WTC11 (cell line): ENCODE data around the gene NCBP3. TPM values are rescaled to one million over a fixed set of nuclear protein-coding genes. Genes with fewer than 3 reads are reported as not detected.

Experiments
- ATAC-seq: fragments of 200-7000 bp; cut with Tn5 transposase; 2 replicates; pipeline ENCODE4 v1.10.0; 2021; ENCODE audit warnings: mild to moderate bottlenecking, moderate library complexity
- CTCF ChIA-PET: fragments of 300-600 bp; sonication (Branson Sonifier 250); formaldehyde crosslinking; loops from one replicate; lab custom pipeline; 2021; ENCODE audit warnings: antibody characterized with exemption; lab: Charles Lee
- POLR2A ChIA-PET: fragments of 350-600 bp; sonication (Branson Sonifier 250); formaldehyde crosslinking; loops from one replicate; lab custom pipeline; 2021; ENCODE audit warnings: antibody characterized with exemption; lab: Charles Lee
- DNase-seq: peaks from one replicate; pipeline ENCODE4 v3.0.0; 2021; ENCODE audit warnings: low spot score
- H3K27ac Mint-ChIP-seq: 2 replicates; pipeline ENCODE4 v1.8.0; 2021; ENCODE audit warnings: mixed read lengths
- H3K27me3 Mint-ChIP-seq: 2 replicates; pipeline ENCODE4 v1.8.0; 2021; ENCODE audit warnings: low read depth, mild to moderate bottlenecking, moderate library complexity, mixed read lengths
- H3K36me3 Mint-ChIP-seq: 2 replicates; pipeline ENCODE4 v1.8.0; 2021; ENCODE audit warnings: mixed read lengths
- H3K4me1 Mint-ChIP-seq: 2 replicates; pipeline ENCODE4 v1.8.0; 2022; ENCODE audit warnings: mixed read lengths
- H3K4me3 Mint-ChIP-seq: 2 replicates; pipeline ENCODE4 v1.8.0; 2021; ENCODE audit warnings: mild to moderate bottlenecking, moderate library complexity, mixed read lengths
- H3K9me3 Mint-ChIP-seq: 2 replicates; pipeline ENCODE4 v1.8.0; 2021; ENCODE audit warnings: mixed read lengths
- CBFB ChIP-seq: sonication (generic); formaldehyde crosslinking; IDR thresholded peaks from 2 replicates; pipeline ENCODE4 v1.8.1; 2022; ENCODE audit warnings: mild to moderate bottlenecking, low read depth, missing genetic modification reagents
- EMX1 ChIP-seq: fragments of 250-450 bp; sonication (Bioruptor Pico); IDR thresholded peaks from 2 replicates; pipeline ENCODE4 v1.8.0; 2021; ENCODE audit warnings: mild to moderate bottlenecking
- ESRRA ChIP-seq: sonication (generic); formaldehyde crosslinking; IDR thresholded peaks from 2 replicates; pipeline ENCODE4 v1.8.1; 2022; ENCODE audit warnings: mild to moderate bottlenecking, missing genetic modification reagents, borderline replicate concordance
- GABPB1 ChIP-seq: sonication (generic); formaldehyde crosslinking; IDR thresholded peaks from 2 replicates; pipeline ENCODE4 v1.8.1; 2023; ENCODE audit warnings: mild to moderate bottlenecking, missing genetic modification reagents
- HMGA2 ChIP-seq: fragments of 250-450 bp; sonication (Bioruptor Pico); IDR thresholded peaks from 2 replicates; pipeline ENCODE4 v1.4.0; 2021; ENCODE audit warnings: mild to moderate bottlenecking, moderate library complexity
- MYBL2 ChIP-seq: sonication (generic); formaldehyde crosslinking; IDR thresholded peaks from 2 replicates; pipeline ENCODE4 v1.8.1; 2023; ENCODE audit warnings: mild to moderate bottlenecking, moderate library complexity, missing genetic modification reagents
- NFE2L1 ChIP-seq: sonication (generic); formaldehyde crosslinking; IDR thresholded peaks from 2 replicates; pipeline ENCODE4 v1.8.1; 2023; ENCODE audit warnings: missing genetic modification reagents
- NR3C1 ChIP-seq: sonication (generic); formaldehyde crosslinking; conservative IDR thresholded peaks from 2 replicates; pipeline ENCODE4 v1.8.1; 2023; ENCODE audit warnings: low read depth, mild to moderate bottlenecking, missing genetic modification reagents
- SOX15 ChIP-seq: fragments of 250-450 bp; sonication (Bioruptor Pico); IDR thresholded peaks from 2 replicates; pipeline ENCODE4 v1.9.0; 2021; ENCODE audit warnings: mild to moderate bottlenecking
- ZNF121 ChIP-seq: sonication (generic); formaldehyde crosslinking; IDR thresholded peaks from 2 replicates; pipeline ENCODE4 v1.8.0; 2023; ENCODE audit warnings: missing genetic modification reagents
- total RNA-seq: library from RNA; stranded (reverse); gene quantifications from 3 replicates; pipeline ENCODE4 v1.2.3, GENCODE V29; 2021
- TF ChIP-seq, protein P1 (sequence below): fragments of 250-450 bp; sonication (Bioruptor Pico); IDR thresholded peaks from 2 replicates; pipeline ENCODE4 v1.9.0; 2021; ENCODE audit warnings: mild to moderate bottlenecking, borderline replicate concordance
- TF ChIP-seq, protein P2 (sequence below): fragments of 250-450 bp; sonication (Bioruptor Pico); IDR thresholded peaks from 2 replicates; pipeline ENCODE4 v1.9.0; 2021; ENCODE audit warnings: moderate library complexity, mild to moderate bottlenecking, inconsistent platforms, borderline replicate concordance
- TF ChIP-seq, protein P3 (sequence below): sonication (generic); formaldehyde crosslinking; IDR thresholded peaks from 2 replicates; pipeline ENCODE4 v1.8.0; 2023; ENCODE audit warnings: missing genetic modification reagents
- TF ChIP-seq, protein P4 (sequence below): sonication (generic); formaldehyde crosslinking; IDR thresholded peaks from 2 replicates; pipeline ENCODE4 v1.8.1; 2022; ENCODE audit warnings: mild to moderate bottlenecking, moderate library complexity, missing genetic modification reagents
- TF ChIP-seq, protein P5 (sequence below): sonication (generic); formaldehyde crosslinking; IDR thresholded peaks from 2 replicates; pipeline ENCODE4 v1.8.0; 2022; ENCODE audit warnings: mild to moderate bottlenecking, missing genetic modification reagents

NCBP3 gene
- total RNA-seq, 1 experiment from 2014 or later: 48.7 TPM

DNA sequence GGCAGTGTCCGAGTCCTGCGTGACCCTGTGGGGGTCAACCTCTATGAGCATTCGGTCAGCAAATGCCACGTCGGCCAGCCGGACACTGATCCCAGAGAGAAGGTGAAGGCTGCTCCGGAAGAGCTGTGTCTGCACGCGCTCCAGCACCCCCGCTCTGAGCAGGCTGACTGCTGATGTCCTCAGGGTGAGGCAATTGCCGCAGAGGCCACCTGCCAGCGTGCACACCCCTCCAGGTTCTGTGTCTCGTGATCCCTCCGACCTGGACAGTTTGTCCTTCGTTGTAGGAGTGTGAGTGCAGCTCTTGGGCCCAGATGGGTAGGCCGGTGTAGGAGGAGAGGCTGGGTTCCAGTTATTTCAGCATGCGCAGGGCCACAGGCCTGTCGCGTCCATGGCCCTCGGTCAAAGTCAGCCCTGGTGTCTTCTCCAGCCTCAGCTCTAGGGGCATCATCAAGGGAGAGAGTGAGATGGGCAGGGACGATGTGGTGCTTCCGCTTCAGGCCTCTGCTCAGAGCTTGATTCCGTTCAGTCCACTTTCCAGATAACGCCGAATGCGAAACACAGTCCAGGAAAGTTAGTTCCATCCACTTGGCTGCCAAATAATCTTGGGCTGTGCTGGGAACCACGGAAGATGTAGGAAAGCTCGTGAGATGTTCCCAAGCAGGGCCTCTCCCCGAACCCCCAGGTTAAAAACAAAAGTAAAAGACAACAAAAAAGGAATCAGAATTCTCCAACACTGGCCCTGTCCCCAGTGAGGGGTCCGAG lies 15.1 kb upstream of the NCBP3 start:
- H3K36me3 Mint-ChIP-seq: peaks cover 2% of the 10 kb centered on the region; the same call in 1 of the 2 replicates
- POLR2A ChIA-PET: interaction anchor here (0.9 kb wide), 1 partner anchor 15 kb away, joined by 3 read pairs; the partner anchor contains the start of gene NCBP3
- CTCF ChIA-PET: interaction anchor here (0.6 to 5.5 kb wide), 2 partner anchors 16 to 236 kb away, joined by 4 to 43 read pairs; partner anchors contain the start of gene NCBP3
- H3K9me3 Mint-ChIP-seq: no peaks in the 10 kb centered on the region
- TF ChIP-seq, protein P1, sequence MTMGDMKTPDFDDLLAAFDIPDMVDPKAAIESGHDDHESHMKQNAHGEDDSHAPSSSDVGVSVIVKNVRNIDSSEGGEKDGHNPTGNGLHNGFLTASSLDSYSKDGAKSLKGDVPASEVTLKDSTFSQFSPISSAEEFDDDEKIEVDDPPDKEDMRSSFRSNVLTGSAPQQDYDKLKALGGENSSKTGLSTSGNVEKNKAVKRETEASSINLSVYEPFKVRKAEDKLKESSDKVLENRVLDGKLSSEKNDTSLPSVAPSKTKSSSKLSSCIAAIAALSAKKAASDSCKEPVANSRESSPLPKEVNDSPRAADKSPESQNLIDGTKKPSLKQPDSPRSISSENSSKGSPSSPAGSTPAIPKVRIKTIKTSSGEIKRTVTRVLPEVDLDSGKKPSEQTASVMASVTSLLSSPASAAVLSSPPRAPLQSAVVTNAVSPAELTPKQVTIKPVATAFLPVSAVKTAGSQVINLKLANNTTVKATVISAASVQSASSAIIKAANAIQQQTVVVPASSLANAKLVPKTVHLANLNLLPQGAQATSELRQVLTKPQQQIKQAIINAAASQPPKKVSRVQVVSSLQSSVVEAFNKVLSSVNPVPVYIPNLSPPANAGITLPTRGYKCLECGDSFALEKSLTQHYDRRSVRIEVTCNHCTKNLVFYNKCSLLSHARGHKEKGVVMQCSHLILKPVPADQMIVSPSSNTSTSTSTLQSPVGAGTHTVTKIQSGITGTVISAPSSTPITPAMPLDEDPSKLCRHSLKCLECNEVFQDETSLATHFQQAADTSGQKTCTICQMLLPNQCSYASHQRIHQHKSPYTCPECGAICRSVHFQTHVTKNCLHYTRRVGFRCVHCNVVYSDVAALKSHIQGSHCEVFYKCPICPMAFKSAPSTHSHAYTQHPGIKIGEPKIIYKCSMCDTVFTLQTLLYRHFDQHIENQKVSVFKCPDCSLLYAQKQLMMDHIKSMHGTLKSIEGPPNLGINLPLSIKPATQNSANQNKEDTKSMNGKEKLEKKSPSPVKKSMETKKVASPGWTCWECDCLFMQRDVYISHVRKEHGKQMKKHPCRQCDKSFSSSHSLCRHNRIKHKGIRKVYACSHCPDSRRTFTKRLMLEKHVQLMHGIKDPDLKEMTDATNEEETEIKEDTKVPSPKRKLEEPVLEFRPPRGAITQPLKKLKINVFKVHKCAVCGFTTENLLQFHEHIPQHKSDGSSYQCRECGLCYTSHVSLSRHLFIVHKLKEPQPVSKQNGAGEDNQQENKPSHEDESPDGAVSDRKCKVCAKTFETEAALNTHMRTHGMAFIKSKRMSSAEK: no peak
- TF ChIP-seq HMGA2 (CRISPR knock-in tag) (no peak), CBFB (CRISPR knock-in tag) (no peak), NR3C1 (CRISPR knock-in tag) (no peak), NFE2L1 (CRISPR knock-in tag) (no peak), ZNF121 (CRISPR knock-in tag) (no peak), GABPB1 (CRISPR knock-in tag) (no peak), EMX1 (no peak)
- TF ChIP-seq, protein P2, sequence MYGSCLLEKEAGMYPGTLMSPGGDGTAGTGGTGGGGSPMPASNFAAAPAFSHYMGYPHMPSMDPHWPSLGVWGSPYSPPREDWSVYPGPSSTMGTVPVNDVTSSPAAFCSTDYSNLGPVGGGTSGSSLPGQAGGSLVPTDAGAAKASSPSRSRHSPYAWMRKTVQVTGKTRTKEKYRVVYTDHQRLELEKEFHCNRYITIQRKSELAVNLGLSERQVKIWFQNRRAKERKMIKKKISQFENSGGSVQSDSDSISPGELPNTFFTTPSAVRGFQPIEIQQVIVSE: no peak
- TF ChIP-seq, protein P3, sequence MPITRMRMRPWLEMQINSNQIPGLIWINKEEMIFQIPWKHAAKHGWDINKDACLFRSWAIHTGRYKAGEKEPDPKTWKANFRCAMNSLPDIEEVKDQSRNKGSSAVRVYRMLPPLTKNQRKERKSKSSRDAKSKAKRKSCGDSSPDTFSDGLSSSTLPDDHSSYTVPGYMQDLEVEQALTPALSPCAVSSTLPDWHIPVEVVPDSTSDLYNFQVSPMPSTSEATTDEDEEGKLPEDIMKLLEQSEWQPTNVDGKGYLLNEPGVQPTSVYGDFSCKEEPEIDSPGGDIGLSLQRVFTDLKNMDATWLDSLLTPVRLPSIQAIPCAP: no peak
- H3K4me3 Mint-ChIP-seq: no peak overlapping the region
- no peaks in the 10 kb centered on the region; the same call in 1 of the 2 replicates for H3K27me3 Mint-ChIP-seq
- no peak overlapping the region for H3K27ac Mint-ChIP-seq
- no peaks in the 10 kb centered on the region for H3K4me1 Mint-ChIP-seq
- no peak for DNase-seq
- ATAC-seq: no peak

DNA sequence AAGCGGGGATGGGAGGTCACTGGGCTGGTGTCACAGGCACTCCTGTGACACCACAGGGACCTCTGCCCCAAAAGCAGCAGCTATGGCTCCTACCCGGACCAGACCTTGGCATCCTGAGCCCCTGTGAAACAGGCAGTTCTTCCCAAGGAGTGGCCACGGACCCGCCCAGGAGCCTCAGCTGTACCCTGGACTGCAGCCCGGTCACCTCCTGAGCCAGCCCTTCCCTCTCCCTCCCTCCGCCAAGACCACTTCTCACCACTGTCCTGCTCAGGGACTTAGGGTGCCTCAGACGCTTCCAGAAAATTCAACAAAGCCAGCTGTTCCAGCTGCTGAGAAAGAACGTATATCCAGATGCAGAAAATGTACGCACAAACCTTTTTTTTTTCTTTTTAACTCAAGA lies 13.9 kb upstream of the NCBP3 start:
- CTCF ChIA-PET: interaction anchor here (1.0 to 1.2 kb wide), 2 partner anchors 15 to 137 kb away, joined by 3 to 5 read pairs; partner anchors contain the start of gene NCBP3
- no peak for ATAC-seq
- peaks cover 2% of the 10 kb centered on the region; the same call in 1 of the 2 replicates for H3K36me3 Mint-ChIP-seq
- TF ChIP-seq MYBL2 (CRISPR knock-in tag): no peak
- no peak overlapping the region for H3K27ac Mint-ChIP-seq
- no peak overlapping the region for H3K4me3 Mint-ChIP-seq
- POLR2A ChIA-PET: no interaction called here
- H3K9me3 Mint-ChIP-seq: peaks cover 2% of the 10 kb centered on the region; the same call in 1 of the 2 replicates
- H3K27me3 Mint-ChIP-seq: no peaks in the 10 kb centered on the region; the same call in 1 of the 2 replicates
- no peaks in the 10 kb centered on the region for H3K4me1 Mint-ChIP-seq
- DNase-seq: no peak

DNA sequence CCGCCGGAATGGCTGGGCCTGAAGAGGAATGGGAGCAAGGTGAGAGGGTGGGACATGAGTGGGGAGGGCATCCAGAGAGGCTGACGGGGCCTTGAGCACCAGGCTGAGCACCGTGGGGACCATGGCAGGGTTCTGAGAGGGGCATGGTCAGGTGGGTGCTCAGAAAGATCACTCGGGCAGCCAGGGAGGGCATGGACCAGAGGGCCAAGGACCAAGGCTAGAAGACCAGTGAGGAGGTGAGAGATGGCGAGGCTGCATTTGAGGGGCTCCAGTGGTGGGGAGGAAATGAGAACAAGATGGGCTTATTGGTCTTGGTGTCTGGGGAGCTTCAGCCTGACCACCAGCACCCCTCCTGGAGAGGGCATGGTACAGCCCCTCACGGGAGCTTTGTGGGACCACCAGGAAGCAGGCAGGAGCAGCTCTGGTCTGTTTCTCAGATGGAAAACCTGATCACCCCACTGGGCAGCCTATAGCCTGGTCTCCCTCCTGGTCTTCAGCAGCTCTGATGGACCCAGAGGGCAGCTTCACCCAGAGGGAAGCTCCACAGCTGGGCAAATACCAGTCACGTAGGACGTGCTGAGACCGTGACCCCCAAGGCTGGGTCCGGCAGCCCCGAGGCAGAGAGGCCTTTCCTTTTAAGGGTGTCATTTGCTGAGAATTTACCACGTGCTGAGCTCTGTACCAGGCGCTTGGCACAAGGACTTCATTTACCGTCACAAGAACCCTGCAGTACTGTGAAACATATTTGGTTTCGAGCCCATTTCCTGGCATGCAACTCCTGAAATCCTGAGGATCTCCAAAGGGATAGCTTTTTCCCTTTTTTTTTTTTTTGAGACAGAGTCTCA lies 11.4 kb upstream of the NCBP3 start:
- no peaks in the 10 kb centered on the region for H3K4me1 Mint-ChIP-seq
- DNase-seq: no peak
- H3K36me3 Mint-ChIP-seq: peaks cover 2% of the 10 kb centered on the region; the same call in 1 of the 2 replicates
- peak; percentile 57 for ATAC-seq
- no peak overlapping the region for H3K4me3 Mint-ChIP-seq
- no peak overlapping the region for H3K27ac Mint-ChIP-seq
- ChIA-PET POLR2A (interaction anchor here (1.6 kb wide), 1 partner anchor 11 kb away, joined by 6 read pairs; the partner anchor contains the start of gene NCBP3), CTCF (interaction anchor here (0.8 to 2.9 kb wide), 8 partner anchors 11 to 162 kb away, joined by 3 to 32 read pairs (median 6); partner anchors contain the start of genes NCBP3 and P2RX5)
- H3K27me3 Mint-ChIP-seq: no peaks in the 10 kb centered on the region; the same call in 1 of the 2 replicates
- peaks cover 8% of the 10 kb centered on the region for H3K9me3 Mint-ChIP-seq
- TF ChIP-seq, protein P4, sequence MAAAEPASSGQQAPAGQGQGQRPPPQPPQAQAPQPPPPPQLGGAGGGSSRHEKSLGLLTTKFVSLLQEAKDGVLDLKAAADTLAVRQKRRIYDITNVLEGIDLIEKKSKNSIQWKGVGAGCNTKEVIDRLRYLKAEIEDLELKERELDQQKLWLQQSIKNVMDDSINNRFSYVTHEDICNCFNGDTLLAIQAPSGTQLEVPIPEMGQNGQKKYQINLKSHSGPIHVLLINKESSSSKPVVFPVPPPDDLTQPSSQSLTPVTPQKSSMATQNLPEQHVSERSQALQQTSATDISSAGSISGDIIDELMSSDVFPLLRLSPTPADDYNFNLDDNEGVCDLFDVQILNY (CRISPR knock-in tag): no peak
- TF ChIP-seq ESRRA (CRISPR knock-in tag): no peak
- no peak for TF ChIP-seq SOX15 (CRISPR knock-in tag)
- TF ChIP-seq, protein P1: no peak
- TF ChIP-seq, protein P5, sequence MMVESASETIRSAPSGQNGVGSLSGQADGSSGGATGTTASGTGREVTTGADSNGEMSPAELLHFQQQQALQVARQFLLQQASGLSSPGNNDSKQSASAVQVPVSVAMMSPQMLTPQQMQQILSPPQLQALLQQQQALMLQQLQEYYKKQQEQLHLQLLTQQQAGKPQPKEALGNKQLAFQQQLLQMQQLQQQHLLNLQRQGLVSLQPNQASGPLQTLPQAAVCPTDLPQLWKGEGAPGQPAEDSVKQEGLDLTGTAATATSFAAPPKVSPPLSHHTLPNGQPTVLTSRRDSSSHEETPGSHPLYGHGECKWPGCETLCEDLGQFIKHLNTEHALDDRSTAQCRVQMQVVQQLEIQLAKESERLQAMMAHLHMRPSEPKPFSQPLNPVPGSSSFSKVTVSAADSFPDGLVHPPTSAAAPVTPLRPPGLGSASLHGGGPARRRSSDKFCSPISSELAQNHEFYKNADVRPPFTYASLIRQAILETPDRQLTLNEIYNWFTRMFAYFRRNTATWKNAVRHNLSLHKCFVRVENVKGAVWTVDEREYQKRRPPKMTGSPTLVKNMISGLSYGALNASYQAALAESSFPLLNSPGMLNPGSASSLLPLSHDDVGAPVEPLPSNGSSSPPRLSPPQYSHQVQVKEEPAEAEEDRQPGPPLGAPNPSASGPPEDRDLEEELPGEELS (CRISPR knock-in tag): no peak
